ENCODE data around the gene TFB1M.
A peak's percentile ranks its signal among the peaks of the same experiment; 100 is the strongest.

DNA sequence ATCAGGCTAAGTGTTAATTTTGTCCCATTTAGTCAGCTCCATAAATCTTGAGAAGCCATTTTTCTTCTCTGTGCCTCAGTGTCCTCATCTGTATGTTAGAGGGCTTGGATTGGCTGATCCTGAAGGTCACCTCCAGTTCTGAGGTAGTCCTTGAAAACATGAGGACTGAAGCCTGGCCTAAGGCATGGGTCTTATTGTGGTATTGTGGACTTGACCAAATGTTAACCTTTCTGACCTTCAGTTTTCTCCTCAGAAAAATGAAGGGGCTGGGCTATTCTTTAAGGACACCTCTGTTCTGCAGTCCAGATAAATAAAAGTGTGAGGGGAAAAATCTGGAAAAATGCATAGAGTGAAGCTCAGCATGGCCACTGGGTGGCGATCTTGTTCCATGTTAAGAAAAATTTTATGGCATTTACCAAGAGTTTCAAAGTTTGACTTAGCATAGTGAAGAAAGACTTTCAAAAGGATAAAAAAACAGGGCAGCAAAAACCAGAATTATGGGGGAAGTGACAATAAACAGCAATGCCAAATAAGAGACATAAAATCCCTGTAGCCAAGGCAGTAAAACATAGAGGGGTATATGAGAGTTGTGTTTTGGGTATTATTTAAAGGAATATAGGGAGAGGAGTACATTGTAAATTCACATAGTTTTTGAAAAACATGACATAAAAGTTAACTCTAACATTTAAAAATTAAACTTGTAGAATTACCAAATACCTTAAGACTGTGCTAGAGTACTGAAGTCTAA is 13.2 kb upstream of the TFB1M start:
- TF ChIP-seq, protein P1, sequence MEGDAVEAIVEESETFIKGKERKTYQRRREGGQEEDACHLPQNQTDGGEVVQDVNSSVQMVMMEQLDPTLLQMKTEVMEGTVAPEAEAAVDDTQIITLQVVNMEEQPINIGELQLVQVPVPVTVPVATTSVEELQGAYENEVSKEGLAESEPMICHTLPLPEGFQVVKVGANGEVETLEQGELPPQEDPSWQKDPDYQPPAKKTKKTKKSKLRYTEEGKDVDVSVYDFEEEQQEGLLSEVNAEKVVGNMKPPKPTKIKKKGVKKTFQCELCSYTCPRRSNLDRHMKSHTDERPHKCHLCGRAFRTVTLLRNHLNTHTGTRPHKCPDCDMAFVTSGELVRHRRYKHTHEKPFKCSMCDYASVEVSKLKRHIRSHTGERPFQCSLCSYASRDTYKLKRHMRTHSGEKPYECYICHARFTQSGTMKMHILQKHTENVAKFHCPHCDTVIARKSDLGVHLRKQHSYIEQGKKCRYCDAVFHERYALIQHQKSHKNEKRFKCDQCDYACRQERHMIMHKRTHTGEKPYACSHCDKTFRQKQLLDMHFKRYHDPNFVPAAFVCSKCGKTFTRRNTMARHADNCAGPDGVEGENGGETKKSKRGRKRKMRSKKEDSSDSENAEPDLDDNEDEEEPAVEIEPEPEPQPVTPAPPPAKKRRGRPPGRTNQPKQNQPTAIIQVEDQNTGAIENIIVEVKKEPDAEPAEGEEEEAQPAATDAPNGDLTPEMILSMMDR (IDR thresholded peaks at IDR 0.05) = peak; percentile 72 to 95 (median 89)
- no peak for TF ChIP-seq POLR2A (IDR thresholded peaks at IDR 0.05)
